GM19351 (cell line): Measurements from ENCODE around the gene PDE8A.
"Not testable (repeated sequence)": the region's sequence is repeated elsewhere in the genome, so short reads cannot be mapped to it uniquely, and the experiment has no call there.

Experiments used
- ATAC-seq: cut with Tn5 transposase; IDR thresholded peaks from one replicate; pipeline ENCODE4 v1.9.1; 2021; ENCODE audit warnings: mild to moderate bottlenecking, moderate library complexity; ENCODE audit not compliant: unreplicated experiment

PDE8A gene

GRCh38 chr15:84987949-84988624 lies 6.4 kb downstream of the PDE8A start:
- peak; percentile 53 for ATAC-seq

GRCh38 chr15:84988909-84989644 lies 7.4 kb downstream of the PDE8A start:
- no peak for ATAC-seq

GRCh38 chr15:84990507-84990906 lies 8.9 kb downstream of the PDE8A start:
- no peak for ATAC-seq

GRCh38 chr15:84991014-84991712 lies 9.5 kb downstream of the PDE8A start:
- ATAC-seq: no peak

GRCh38 chr15:84992157-84992944 lies 10.7 kb downstream of the PDE8A start:
- ATAC-seq: no peak

- ATAC-seq: no peak
Observed at GRCh38 chr15:84996055-84996454, 14.4 kb downstream of the PDE8A start.

GRCh38 chr15:84996714-84997113 lies 15.1 kb downstream of the PDE8A start:
- not testable (repeated sequence) for ATAC-seq

- ATAC-seq: not testable (repeated sequence)
Observed at GRCh38 chr15:84997214-84997613, 15.6 kb downstream of the PDE8A start.

- ATAC-seq: no peak
Observed at GRCh38 chr15:85000189-85000864, 18.7 kb downstream of the PDE8A start.

GRCh38 chr15:85000937-85001336 lies 19.3 kb downstream of the PDE8A start:
- no peak for ATAC-seq

GRCh38 chr15:85002517-85002916 lies 20.9 kb downstream of the PDE8A start:
- no peak for ATAC-seq

- ATAC-seq: peak; percentile 49
Observed at GRCh38 chr15:85003593-85004312, 22.1 kb downstream of the PDE8A start.

GRCh38 chr15:85004550-85004949 lies 22.9 kb downstream of the PDE8A start:
- ATAC-seq: no peak

- no peak for ATAC-seq
Observed at GRCh38 chr15:85005319-85005718, 23.7 kb downstream of the PDE8A start.

- ATAC-seq: no peak
Observed at GRCh38 chr15:85005746-85006145, 24.1 kb downstream of the PDE8A start.

GRCh38 chr15:85006201-85006600 lies 24.5 kb downstream of the PDE8A start:
- ATAC-seq: no peak

- ATAC-seq: no peak
Observed at GRCh38 chr15:85006655-85007054, 25.0 kb downstream of the PDE8A start.

- ATAC-seq: no peak
Observed at GRCh38 chr15:85007137-85007536, 25.5 kb downstream of the PDE8A start.

- no peak for ATAC-seq
Observed at GRCh38 chr15:85007741-85008397, 26.2 kb downstream of the PDE8A start.
